H1 (cell line): Measurements from ENCODE around the gene RELA. TPM values are rescaled to one million over a fixed set of nuclear protein-coding genes. Genes with fewer than 3 reads are reported as not detected.
A peak's percentile ranks its signal among the peaks of the same experiment; 100 is the strongest.

ENCODE experiments used
- BCL11A ChIP-seq, 2 experiments: IDR thresholded peaks; one replicate each; pipeline ENCODE4 v1.6.1; 2011; ENCODE audit warnings: low read depth in 2 of 2, low read length in 2 of 2, mild to moderate bottlenecking in 2 of 2
- BRCA1 ChIP-seq: IDR thresholded peaks from 2 replicates; pipeline ENCODE4 v1.6.1; 2012; ENCODE audit warnings: low read depth, low read length, improper control_type of control experiment
- CBX8 ChIP-seq: fragments of 300-800, 300-1000 bp; sonication (generic); IDR thresholded peaks from 2 replicates; pipeline ENCODE4 v1.7.1; 2016; ENCODE audit warnings: low read depth, low read length, borderline replicate concordance
- CEBPB ChIP-seq: IDR thresholded peaks from 2 replicates; pipeline ENCODE4 v1.6.1; 2012; ENCODE audit warnings: low read depth, low read length
- EGR1 ChIP-seq: IDR thresholded peaks from 2 replicates; pipeline ENCODE4 v1.6.1; 2011; ENCODE audit warnings: low read depth, low read length, borderline replicate concordance
- FOSL1 ChIP-seq: IDR thresholded peaks from 2 replicates; pipeline ENCODE4 v1.6.1; 2011; ENCODE audit warnings: mild to moderate bottlenecking, low read depth, low read length, moderate library complexity; ENCODE audit not compliant: insufficient read depth
- HDAC2 ChIP-seq, 2 experiments: fragments of 300-600 bp in 1 of 2; sonication (generic) in 1 of 2; IDR thresholded peaks; 2 replicates each; pipeline ENCODE4 v1.6.1; 2011 to 2012; ENCODE audit warnings: low read depth in 2 of 2, low read length in 2 of 2, mild to moderate bottlenecking in 2 of 2, moderate library complexity in 2 of 2, borderline replicate concordance in 1 of 2, inconsistent platforms in 1 of 2
- KDM1A ChIP-seq: fragments of 200-600, 300-600 bp; sonication (generic); IDR thresholded peaks from 2 replicates; pipeline ENCODE4 v1.7.1; 2016; ENCODE audit warnings: mild to moderate bottlenecking, low read length, borderline replicate concordance
- KDM4A ChIP-seq: IDR thresholded peaks from one replicate; pipeline ENCODE4 v1.7.1; 2012; ENCODE audit warnings: low read depth, mild to moderate bottlenecking, moderate library complexity, low read length, inconsistent platforms; ENCODE audit not compliant: severe bottlenecking
- KDM5A ChIP-seq: fragments of 200-600 bp; IDR thresholded peaks from 2 replicates; pipeline ENCODE4 v1.7.1; 2012; ENCODE audit warnings: mild to moderate bottlenecking, low read length, inconsistent platforms, mixed read lengths
- POLR2A ChIP-seq, 2 experiments: IDR thresholded peaks; 1 replicate in 1 of 2; 2 replicates in 1 of 2; pipeline ENCODE4 v1.6.1; 2011; ENCODE audit warnings: low read depth in 2 of 2, low read length in 2 of 2, mild to moderate bottlenecking in 2 of 2; ENCODE audit errors: control extremely low read depth in 1 of 2
- RBBP5 ChIP-seq: IDR thresholded peaks from 2 replicates; pipeline ENCODE4 v1.7.1; 2012; ENCODE audit warnings: low read depth, mild to moderate bottlenecking, inconsistent platforms, low read length, moderate library complexity, borderline replicate concordance
- RFX5 ChIP-seq: IDR thresholded peaks from 2 replicates; pipeline ENCODE4 v1.6.1; 2011; ENCODE audit warnings: low read depth, low read length, improper control_type of control experiment, borderline replicate concordance
- RXRA ChIP-seq: IDR thresholded peaks from 2 replicates; pipeline ENCODE4 v1.6.1; 2011; ENCODE audit warnings: low read depth, mild to moderate bottlenecking, low read length, moderate library complexity; ENCODE audit not compliant: insufficient read depth
- SP1 ChIP-seq: IDR thresholded peaks from 2 replicates; pipeline ENCODE4 v1.6.1; 2011; ENCODE audit warnings: low read depth, low read length
- SP4 ChIP-seq: IDR thresholded peaks from 2 replicates; pipeline ENCODE4 v1.6.1; 2012; ENCODE audit warnings: low read length, inconsistent platforms
- SUZ12 ChIP-seq: fragments of 200-600 bp; sonication (generic); IDR thresholded peaks from 2 replicates; pipeline ENCODE4 v1.6.1; 2012; ENCODE audit warnings: mild to moderate bottlenecking, inconsistent platforms, low read length, moderate library complexity, mixed read lengths
- TAF7 ChIP-seq: optimal IDR thresholded peaks from 2 replicates; pipeline ENCODE3; 2011; ENCODE audit warnings: low read depth, mild to moderate bottlenecking, inconsistent platforms, low read length, moderate library complexity, borderline replicate concordance
- YY1 ChIP-seq: IDR thresholded peaks from 2 replicates; pipeline ENCODE4 v1.6.1; 2011; ENCODE audit warnings: low read depth, mild to moderate bottlenecking, low read length
- polyA plus RNA-seq, 7 experiments: library from polyadenylated mRNA; depleted of rRNA in 3 of 7; stranded (reverse) in 5 of 7; unstranded in 2 of 7; fragments of >200 nt in 5 of 7; fragments of 200-250 nt in 2 of 7; gene quantifications; 1 replicate in 5 of 7; 2 replicates in 1 of 7; 4 replicates in 1 of 7; pipeline versions ENCODE4 v1.2.1 to v1.2.3, GENCODE V29; 2011 to 2013; ENCODE audit warnings: missing spikeins in 2 of 7, mixed read lengths in 2 of 7
- total RNA-seq: library from RNA; stranded (reverse); fragmentation: NEBNext Ultra II Directional; extraction: Animal tissue kit (Norgen Biotek cat#: 25700); gene quantifications from 2 replicates; pipeline ENCODE4 v1.2.1, GENCODE V29; 2021
- TF ChIP-seq, protein P1 (sequence below): IDR thresholded peaks from 2 replicates; pipeline ENCODE4 v1.6.1; 2011; ENCODE audit warnings: low read depth, mild to moderate bottlenecking, low read length; ENCODE audit not compliant: insufficient read depth

Gene RELA
- total and polyA plus RNA-seq, 2 of the 8 experiments (the other 6 are each of a cell fraction or from before 2014, with no cell fraction given) = 21.9 to 27.5 TPM

DNA sequence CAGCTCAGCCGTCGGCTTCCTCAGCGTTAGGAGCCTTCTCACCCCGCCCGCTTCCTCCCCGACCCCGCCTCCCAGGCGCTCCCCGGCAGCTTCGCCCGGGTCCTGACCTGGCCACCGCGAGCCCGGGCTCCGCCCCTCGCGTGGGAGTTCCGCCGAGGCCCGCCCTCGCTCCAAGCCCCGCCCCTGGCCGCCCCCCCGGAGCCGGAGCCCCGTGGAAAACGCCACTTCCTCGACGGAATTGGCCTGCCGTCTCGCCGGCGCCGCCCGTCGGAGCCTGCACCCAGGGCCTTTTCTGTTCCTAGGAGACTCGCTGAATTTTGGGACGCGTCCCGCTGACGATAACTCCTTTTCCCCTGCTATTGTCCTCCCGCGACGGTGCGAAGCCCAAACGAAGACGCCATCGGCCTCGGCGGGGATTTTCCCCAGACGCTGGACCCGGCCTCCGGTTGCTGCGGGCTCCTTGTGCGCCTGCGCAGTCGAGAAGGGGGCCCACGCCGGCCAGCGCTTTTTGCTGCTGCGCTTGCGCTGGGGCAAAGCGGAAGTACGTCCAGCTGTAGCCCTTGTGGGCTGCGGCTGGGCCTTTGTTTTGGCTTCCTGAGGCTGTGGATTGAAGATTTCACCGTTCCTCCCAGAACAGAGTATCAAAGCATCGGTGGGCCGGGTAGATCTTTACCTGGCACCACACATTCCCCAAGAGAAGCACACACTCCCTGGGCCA, 10.0 kb downstream of the RELA start (continued):
- TF ChIP-seq RFX5 = no peak
- TF ChIP-seq FOSL1 = no peak
- peak; percentile 79 for TF ChIP-seq KDM1A
- 0 out of 2 replicates have a peak, but pooled peaks have one; percentile 22 for TF ChIP-seq YY1
- TF ChIP-seq RXRA = no peak
- TF ChIP-seq POLR2A (IDR thresholded peaks at IDR 0.05; ENCODE audit: control extremely low read depth in 1 of 2, low read depth in 2 of 2, low read length in 2 of 2) = peak in 1 of 2 experiments; percentile 65; a peak in 2 of 3 replicates
- TF ChIP-seq SP1 = no peak
- TF ChIP-seq, protein P1, sequence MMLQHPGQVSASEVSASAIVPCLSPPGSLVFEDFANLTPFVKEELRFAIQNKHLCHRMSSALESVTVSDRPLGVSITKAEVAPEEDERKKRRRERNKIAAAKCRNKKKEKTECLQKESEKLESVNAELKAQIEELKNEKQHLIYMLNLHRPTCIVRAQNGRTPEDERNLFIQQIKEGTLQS = no peak
- TF ChIP-seq CBX8 = no peak
- no peak for TF ChIP-seq SUZ12
- peak; percentile 40 for TF ChIP-seq KDM4A
- no peak for TF ChIP-seq BCL11A (IDR thresholded peaks at IDR 0.05; ENCODE audit: low read depth in 2 of 2, low read length in 2 of 2)
- 0 out of 2 replicates have a peak, but pooled peaks have one; percentile 22 for TF ChIP-seq SP4
- TF ChIP-seq HDAC2 (IDR thresholded peaks at IDR 0.05; ENCODE audit: borderline replicate concordance in 1 of 2, low read depth in 2 of 2, low read length in 2 of 2) = 0 out of 4 replicates have a peak, but pooled peaks have one; percentile 40 to 70
- TF ChIP-seq KDM5A = no peak
- TF ChIP-seq BRCA1 = no peak
- peak; percentile 30 for TF ChIP-seq TAF7
- TF ChIP-seq CEBPB = no peak
- peak; percentile 87; the same call in 1 of the 2 replicates for TF ChIP-seq RBBP5
- TF ChIP-seq EGR1 = peak; percentile 79; the same call in 1 of the 2 replicates
- TF ChIP-seq, all 59 proteins: peak for 17
